ENCODE data around the gene RELL2.

GRCh38 chr5:141672071-141672840 is 35.5 kb downstream of the RELL2 start:
- no peak for TF ChIP-seq CTCF (IDR thresholded peaks at IDR 0.05 in 2 of 3, conservative IDR thresholded peaks at IDR 0.05 in 1 of 3; ENCODE audit: borderline replicate concordance in 1 of 3, insufficient read depth in 1 of 3, low read depth in 2 of 3, low read length in 2 of 3)
- TF ChIP-seq TCF7L2 (IDR thresholded peaks at IDR 0.05; ENCODE audit: borderline replicate concordance, extremely low read depth, insufficient read depth, insufficient read length) = no peak
- TF ChIP-seq REST (IDR thresholded peaks at IDR 0.05; ENCODE audit: low read depth) = no peak
- TF ChIP-seq SRF (IDR thresholded peaks at IDR 0.05; ENCODE audit: low read depth) = no peak
- no peak for TF ChIP-seq CEBPB (IDR thresholded peaks at IDR 0.05; ENCODE audit: low read depth)
- no peak for TF ChIP-seq POLR2AphosphoS5 (IDR thresholded peaks at IDR 0.05; ENCODE audit: low read depth, low read length)

All from HCT116 (cell line).